Measurements from ENCODE around the gene PLCB2. TPM values are rescaled to one million over a fixed set of nuclear protein-coding genes. Genes with fewer than 3 reads are reported as not detected.

Gene PLCB2
- total RNA-seq, 1 donor = 0.27 TPM

- peak overlapping the region; percentile 64 for H3K4me3 ChIP-seq (ENCODE audit: low read depth, low read length)
- no peak for DNase-seq (ENCODE audit: low read depth)
- peak; percentile 9 for TF ChIP-seq CTCF (IDR thresholded peaks at IDR 0.05; ENCODE audit: insufficient read depth, low read length)
Observed at GRCh38 chr15:40339621-40339945, 31.8 kb upstream of the PLCB2 start.

GRCh38 chr15:40338921-40339620, 31.3 kb upstream of the PLCB2 start:
- peak overlapping the region; percentile 64 for H3K4me3 ChIP-seq (ENCODE audit: low read depth, low read length)
- no peak for TF ChIP-seq CTCF (IDR thresholded peaks at IDR 0.05; ENCODE audit: insufficient read depth, low read length)
- peak; percentile 75 for DNase-seq (ENCODE audit: low read depth)

GRCh38 chr15:40338041-40338657, 30.4 kb upstream of the PLCB2 start:
- TF ChIP-seq CTCF (IDR thresholded peaks at IDR 0.05; ENCODE audit: insufficient read depth, low read length) = peak; percentile 53
- H3K4me3 ChIP-seq (ENCODE audit: low read depth, low read length) = peak overlapping the region; percentile 64
- DNase-seq (ENCODE audit: low read depth) = peak; percentile 42

- H3K4me3 ChIP-seq (ENCODE audit: low read depth, low read length) = no peak overlapping the region
- no peak for TF ChIP-seq CTCF (IDR thresholded peaks at IDR 0.05; ENCODE audit: insufficient read depth, low read length)
- DNase-seq (ENCODE audit: low read depth) = no peak
Observed at GRCh38 chr15:40337597-40337996, 29.9 kb upstream of the PLCB2 start.

- no peak overlapping the region for H3K4me3 ChIP-seq (ENCODE audit: low read depth, low read length)
- no peak for TF ChIP-seq CTCF (IDR thresholded peaks at IDR 0.05; ENCODE audit: insufficient read depth, low read length)
- DNase-seq (ENCODE audit: low read depth) = no peak
Observed at GRCh38 chr15:40336744-40337122, 29.0 kb upstream of the PLCB2 start.

- TF ChIP-seq CTCF (IDR thresholded peaks at IDR 0.05; ENCODE audit: insufficient read depth, low read length) = no peak
- no peak overlapping the region for H3K4me3 ChIP-seq (ENCODE audit: low read depth, low read length)
- DNase-seq (ENCODE audit: low read depth) = no peak
Observed at GRCh38 chr15:40335938-40336743, 28.4 kb upstream of the PLCB2 start.
